ENCODE measurements around the gene DHRS7C.

DHRS7C gene

DNA sequence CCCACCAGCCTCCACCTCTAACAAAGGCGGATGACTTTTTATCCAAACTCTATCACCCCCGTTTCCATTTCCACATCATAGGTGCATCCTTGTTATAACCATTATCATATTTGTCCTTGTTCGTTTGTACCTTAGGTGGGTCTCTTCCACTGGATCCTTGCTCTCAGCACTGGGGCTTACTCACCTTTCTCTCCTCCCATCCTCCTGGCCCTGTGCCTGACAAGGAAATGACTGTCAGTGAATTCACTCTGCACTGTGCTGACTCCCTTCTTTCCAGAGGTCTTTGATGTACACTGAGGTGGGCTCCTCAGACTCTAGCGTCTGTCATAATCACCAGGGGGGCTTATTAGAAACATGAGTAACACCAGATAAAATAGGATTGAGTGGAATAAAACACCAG, 27.4 kb upstream of the DHRS7C start:
- H3K4me3 ChIP-seq (ENCODE audit: low read length): no peak overlapping the region
- TF ChIP-seq ZNF274 (IDR thresholded peaks at IDR 0.05; ENCODE audit: low read depth, low read length): no peak

DNA sequence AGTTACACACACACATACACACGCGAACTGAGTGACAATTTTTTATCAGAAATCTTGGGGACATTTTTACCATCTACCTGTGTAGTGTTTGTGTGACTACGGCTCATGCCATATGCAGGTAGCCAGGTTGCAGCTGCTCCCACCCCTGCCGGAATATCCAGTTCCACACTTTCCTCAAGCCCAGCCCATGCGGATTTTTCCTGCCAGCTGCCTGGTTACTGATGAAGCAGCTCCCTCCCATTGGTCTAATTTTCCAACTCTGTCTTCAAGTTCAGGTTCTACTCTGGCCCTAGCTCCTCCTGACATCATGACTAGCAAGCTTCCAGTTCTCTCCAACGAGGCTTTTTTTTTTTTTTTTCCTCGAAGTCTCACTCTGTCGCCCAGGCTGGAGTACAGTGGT, 25.7 kb upstream of the DHRS7C start:
- TF ChIP-seq ZNF274 (IDR thresholded peaks at IDR 0.05; ENCODE audit: low read depth, low read length): no peak
- H3K4me3 ChIP-seq (ENCODE audit: low read length): no peak overlapping the region

DNA sequence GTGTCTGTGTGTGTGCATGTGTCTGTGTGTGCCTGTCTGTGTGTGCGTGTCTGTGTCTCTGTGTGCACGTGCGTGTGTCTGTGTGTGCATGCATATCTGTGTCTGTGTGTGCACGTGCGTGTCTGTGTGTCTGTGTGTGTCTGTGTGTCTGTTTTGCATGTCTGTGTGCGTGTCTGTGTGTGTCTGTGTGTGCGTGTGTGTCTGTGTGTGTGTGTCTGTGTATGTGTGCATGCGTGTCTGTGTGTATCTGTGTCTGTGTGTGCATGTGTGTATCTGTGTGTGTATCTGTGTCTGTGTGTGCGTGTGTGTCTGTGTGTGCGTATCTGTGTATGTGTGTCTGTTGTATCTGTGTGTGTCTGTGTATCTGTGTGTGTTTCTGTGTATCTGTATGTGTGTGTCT, 25.1 kb upstream of the DHRS7C start:
- no peak for TF ChIP-seq ZNF274 (IDR thresholded peaks at IDR 0.05; ENCODE audit: low read depth, low read length)
- no peak overlapping the region for H3K4me3 ChIP-seq (ENCODE audit: low read length)

DNA sequence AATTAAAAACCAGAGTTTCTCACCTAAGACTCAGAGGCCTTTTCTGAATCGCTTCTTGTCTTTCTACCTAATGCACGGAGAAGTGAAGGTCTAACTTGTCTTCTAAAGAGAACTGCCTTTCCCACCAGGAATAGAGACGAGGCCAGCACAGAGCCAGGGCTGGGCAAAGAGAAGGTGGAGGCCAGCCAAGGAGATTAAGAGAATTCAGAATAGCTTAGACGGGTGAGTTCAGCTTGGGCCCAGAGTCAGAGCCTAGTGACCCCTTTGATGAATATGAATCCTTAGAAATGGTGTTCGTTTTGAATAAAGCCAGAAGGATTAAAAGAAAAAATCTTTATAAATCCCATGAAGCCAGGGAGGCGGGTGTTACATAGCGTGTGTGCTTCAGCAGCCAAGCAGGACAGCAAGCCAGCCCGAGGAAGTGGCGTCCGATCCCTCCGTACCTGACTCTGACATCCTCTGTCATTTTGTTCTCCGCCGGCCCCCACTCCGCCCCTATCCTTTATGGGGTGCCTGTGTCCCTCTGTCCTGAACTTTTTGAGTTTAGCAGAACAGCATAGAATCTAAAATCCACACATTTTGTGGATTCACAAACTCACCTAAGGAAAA, 23.0 kb upstream of the DHRS7C start:
- TF ChIP-seq ZNF274 (IDR thresholded peaks at IDR 0.05; ENCODE audit: low read depth, low read length): no peak

DNA sequence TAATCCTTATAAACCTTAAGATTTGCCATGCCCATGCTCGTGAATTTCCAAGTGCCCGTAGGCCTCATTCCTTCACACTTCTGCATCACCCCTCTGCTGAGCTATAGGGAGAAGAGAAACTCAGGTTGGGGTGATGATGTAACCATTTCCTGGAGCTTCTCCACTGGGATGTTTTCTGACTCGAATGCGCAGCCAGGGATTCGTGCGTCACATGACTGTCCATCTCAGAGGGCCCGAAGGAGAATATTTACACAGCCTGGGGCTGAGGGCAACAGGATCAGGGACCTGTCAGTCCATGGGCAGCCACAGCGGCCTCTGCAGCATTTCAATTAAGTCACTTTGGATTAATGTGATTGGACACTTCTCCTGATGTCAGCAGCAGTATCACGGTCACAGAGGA, 21.8 kb upstream of the DHRS7C start:
- no peak overlapping the region for H3K4me3 ChIP-seq (ENCODE audit: low read length)
- TF ChIP-seq ZNF274 (IDR thresholded peaks at IDR 0.05; ENCODE audit: low read depth, low read length): no peak

More for the DNA sequence above, 23.0 kb upstream of the DHRS7C start:
- no peak overlapping the region for H3K4me3 ChIP-seq (ENCODE audit: low read length)

DNA sequence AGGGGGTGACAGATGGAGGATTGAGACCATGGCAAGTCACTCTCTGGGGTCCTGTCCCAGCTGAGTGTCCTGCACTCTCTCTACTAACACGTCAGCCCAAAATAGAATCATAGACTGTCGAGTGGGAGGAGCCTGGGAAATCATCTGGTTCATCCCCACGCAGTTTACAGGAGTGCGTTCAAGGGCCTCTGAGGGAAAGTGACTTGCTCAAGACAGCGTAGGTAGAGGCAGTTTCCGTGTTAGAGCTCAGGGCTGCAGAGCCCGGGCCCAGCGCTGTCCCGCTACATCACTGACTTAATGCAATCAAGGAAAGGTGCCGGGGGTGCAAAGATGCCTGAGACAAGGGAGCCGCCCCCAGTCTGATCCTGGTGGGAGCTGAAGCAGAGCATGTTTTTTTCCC, 20.1 kb upstream of the DHRS7C start:
- TF ChIP-seq ZNF274 (IDR thresholded peaks at IDR 0.05; ENCODE audit: low read depth, low read length): no peak
- H3K4me3 ChIP-seq (ENCODE audit: low read length): no peak overlapping the region

DNA sequence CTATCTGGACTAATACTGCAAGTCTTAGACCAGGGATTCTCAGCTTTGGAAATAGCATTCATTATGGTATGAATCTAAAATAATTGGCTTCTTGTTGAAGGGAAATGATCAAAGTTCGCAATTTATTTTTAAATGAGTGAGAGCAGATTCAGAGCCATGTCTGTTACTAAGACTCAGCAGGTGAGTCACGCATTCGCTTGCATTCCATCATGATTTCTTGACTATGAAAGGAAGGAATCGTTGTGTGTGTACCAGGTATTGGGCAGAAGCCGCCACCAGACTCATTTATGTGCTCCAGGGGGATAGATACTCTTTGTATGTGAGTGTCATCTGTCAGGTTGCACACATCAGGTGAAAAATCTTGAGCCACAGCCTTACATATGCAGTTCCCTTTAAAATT, 19.7 kb upstream of the DHRS7C start:
- no peak for TF ChIP-seq ZNF274 (IDR thresholded peaks at IDR 0.05; ENCODE audit: low read depth, low read length)
- H3K4me3 ChIP-seq (ENCODE audit: low read length): no peak overlapping the region

DNA sequence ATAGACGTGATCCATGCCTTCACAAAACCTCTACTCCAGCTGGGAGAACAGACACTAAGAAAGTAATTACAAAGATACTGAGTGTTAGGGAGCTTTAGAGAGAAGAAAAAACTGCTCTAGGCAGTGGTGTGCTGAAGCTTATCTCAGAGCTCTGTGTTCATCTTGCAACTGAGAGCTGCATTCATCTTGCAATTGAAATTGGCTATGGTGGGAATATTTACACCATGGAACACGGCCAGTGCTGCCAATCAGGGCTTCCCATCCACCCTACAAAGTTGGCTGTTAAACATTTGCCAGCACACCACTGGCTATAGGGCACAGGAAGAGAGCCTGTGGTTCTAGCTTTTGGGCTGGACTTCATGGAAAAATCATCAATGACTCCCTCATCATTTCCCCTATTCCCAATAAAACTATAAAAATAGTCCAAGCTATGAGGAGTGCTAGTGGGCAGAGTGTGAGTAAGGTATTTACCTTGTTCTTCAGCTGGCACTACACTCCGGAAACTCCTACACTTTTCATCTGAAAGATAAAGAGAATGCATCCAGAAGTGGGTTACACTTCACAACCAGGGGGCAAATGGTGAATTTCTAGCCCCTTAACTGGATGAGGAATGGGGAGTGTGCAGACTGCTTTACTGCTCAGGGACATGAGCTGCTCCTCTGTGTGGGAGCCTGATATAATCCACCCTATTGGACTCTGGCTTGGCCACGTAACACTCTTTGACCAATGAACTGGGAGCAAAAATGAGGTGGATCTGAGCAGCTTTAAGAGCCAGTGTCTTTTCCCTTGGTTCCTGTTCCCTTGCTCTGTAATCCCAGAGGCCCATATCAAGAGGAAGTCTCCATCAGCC, 18.9 kb upstream of the DHRS7C start:
- no peak for TF ChIP-seq ZNF274 (IDR thresholded peaks at IDR 0.05; ENCODE audit: low read depth, low read length)
- H3K4me3 ChIP-seq (ENCODE audit: low read length): no peak overlapping the region

DNA sequence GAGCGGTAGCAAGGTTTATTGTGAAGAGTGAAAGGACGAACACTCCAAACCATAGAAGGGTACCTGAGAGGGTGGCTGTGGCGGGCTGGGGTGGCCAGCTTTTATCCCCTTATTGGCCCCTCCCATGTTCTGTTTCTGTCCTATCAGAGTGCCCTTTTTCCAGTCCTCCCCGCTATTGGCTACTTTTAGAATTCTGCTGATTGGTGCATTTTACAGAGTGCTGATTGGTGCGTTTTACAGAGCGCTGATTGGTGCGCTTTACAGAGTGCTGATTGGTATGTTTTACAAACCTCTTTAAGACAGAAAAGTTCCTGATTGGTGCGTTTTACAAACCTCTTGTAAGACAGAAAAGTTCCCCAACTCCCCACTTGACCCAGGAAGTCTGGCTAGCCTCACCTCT, 18.0 kb upstream of the DHRS7C start:
- no peak for TF ChIP-seq ZNF274 (IDR thresholded peaks at IDR 0.05; ENCODE audit: low read depth, low read length)
- H3K4me3 ChIP-seq (ENCODE audit: low read length): no peak overlapping the region

DNA sequence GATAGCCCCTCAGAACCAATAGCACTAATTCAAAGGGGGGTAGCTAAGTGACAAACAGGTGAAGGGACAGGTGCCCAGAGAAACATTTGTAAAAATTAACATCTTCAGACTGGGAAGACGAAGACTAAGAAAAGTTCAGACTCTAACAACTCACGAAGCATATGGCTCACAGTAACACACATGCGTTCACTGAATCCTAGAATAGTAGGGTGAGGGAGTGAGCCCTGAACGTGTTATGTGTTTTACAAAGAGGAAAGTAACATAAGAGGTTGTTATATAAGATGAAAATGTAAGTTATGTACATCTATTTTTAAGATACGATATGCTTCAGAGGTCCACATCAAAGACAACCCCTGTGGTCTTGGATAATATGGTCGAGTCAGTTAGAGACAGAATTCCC, 15.3 kb upstream of the DHRS7C start:
- TF ChIP-seq ZNF274 (IDR thresholded peaks at IDR 0.05; ENCODE audit: low read depth, low read length): no peak
- no peak overlapping the region for H3K4me3 ChIP-seq (ENCODE audit: low read length)

DNA sequence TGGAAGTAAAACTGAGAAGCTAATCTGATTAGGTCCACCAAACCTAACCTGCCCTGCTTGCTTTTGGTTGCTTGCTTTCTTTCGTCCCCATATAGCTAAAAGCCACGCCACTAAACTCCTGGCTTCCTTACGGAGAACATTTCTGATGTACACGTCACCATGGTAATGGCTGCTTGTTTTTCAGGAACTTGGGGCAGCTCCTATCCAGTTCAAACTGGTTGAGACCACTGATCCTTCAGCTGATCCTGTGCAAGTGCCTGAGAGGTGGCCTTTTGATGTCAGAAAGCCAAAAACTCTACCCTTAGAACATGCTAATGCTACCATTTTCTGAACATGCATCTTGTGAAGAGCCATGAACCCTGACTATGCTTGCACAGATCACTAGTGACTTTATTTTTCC, 14.4 kb upstream of the DHRS7C start:
- no peak for TF ChIP-seq ZNF274 (IDR thresholded peaks at IDR 0.05; ENCODE audit: low read depth, low read length)

DNA sequence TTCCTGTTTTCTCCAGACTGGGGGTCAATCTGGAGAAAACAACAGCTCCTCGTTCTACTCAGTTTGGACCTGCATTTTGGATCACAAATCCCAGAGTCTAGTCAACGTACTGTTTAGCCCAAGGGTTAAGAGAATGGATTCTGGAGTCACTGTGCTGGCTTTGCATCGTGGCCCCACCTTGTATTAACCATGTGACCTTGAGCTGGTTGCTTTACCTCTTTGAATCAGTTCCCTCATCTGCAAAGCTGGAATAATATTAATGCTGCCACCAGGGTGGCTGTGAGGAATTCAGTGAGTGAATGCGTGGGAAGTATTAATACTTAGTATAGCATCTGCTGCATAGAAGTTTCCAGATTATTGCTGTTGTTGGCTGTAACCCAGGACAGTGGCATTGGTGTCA, 11.3 kb upstream of the DHRS7C start:
- no peak for TF ChIP-seq ZNF274 (IDR thresholded peaks at IDR 0.05; ENCODE audit: low read depth, low read length)
- H3K4me3 ChIP-seq (ENCODE audit: low read length): no peak overlapping the region

More for the DNA sequence above, 14.4 kb upstream of the DHRS7C start:
- H3K4me3 ChIP-seq (ENCODE audit: low read length): no peak overlapping the region

DNA sequence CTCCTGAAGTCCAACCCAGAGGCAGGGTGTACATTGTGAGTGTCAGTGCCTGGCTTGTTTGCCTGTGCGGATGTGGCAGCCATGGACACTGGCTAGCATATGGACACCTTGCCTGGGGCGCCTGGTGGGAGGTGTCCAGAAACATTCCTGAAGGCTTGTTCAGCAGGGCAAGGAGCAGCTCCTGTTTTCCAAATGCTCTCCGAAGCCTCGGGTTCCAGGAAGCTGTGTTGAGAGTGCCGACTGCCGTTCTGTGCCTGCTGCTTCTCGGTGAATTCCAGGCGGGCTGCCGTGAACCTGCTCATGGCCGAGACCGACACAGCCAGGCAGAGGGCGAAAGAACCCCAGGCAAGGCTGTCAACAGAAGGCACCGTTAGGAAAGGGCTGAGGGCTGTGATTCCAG, 10.9 kb upstream of the DHRS7C start:
- H3K4me3 ChIP-seq (ENCODE audit: low read length): no peak overlapping the region

DNA sequence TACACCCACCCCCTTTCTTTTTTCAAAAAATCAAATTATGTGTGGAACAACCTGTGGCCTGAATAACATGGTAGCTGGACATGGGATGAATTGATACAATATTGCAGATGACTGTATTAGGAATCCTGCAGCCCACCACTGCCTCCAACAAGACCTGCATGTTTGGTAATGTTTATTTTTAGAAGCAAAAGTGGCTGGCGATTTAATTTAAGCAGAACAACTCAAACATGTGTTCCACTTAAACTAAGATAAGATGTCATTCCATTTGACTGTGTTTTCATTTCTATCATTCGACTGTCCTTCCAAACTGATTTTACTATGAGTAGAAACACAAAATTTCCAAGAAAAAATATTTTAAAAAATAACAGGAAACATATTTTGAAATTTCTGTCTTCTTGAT, 10.1 kb upstream of the DHRS7C start:
- TF ChIP-seq ZNF274 (IDR thresholded peaks at IDR 0.05; ENCODE audit: low read depth, low read length): no peak
- H3K4me3 ChIP-seq (ENCODE audit: low read length): no peak overlapping the region

More for the DNA sequence above, 10.9 kb upstream of the DHRS7C start:
- TF ChIP-seq ZNF274 (IDR thresholded peaks at IDR 0.05; ENCODE audit: low read depth, low read length): no peak

DNA sequence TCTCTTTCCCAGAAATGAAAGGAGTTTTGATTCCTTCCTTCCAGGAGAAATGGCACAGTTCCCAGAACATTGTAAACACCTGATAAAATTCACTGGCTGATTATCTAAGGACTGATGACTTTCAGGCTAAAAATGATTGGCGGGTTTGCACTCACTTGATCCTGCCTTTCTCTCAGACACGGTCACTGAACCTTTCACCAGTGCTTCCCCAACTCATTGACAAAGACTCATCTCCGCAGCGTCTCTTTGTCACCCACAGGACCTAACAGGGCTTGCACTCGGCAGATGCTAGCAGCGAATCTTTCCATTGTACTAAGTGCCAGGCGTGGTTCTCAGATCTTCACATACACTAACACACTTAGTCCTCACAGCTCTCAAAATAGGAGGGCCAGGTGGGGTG, 7.3 kb upstream of the DHRS7C start:
- H3K4me3 ChIP-seq (ENCODE audit: low read length): no peak overlapping the region
- TF ChIP-seq ZNF274 (IDR thresholded peaks at IDR 0.05; ENCODE audit: low read depth, low read length): no peak
